ENCODE data around the gene MUSK.

Gene MUSK

DNA sequence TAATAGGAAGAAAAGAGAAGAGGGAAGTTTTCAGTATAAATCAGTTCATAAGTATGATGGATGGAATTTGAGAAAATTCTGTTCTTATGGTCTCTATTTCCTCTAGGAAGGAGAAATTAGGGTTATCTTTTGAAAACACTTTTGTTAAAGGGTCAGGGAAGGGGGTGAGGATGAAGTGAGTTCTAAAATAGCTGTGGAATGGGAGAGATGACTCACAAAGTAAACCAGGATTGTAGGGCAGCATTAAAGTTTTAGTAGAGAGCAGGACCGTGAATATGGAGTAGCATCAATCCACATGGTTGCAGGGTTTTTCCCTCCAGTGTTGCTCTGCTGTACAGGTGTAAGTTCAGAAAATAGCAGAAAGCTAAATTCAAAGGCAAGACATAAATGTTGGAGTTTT, 32.4 kb downstream of the MUSK start:
- DNase-seq = peak; percentile 13

DNA sequence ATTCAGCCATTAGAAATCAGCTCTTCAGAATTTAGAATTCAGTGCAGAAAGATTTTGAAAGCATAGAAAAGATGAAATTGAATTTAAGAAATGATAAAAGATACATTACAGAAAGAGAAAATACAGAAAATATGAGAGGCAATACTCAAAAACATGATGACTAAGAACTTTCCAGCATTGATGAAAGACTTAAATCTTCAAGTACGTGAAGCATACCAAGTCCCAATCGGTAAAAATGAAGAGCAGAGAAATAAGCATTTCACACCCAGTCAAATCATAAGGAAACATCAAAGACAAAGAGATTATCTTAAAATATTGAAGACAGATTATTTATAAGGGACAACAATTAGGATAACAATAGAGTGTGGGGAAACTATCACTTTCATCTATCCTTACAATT, 35.1 kb downstream of the MUSK start:
- no peak for DNase-seq

DNA sequence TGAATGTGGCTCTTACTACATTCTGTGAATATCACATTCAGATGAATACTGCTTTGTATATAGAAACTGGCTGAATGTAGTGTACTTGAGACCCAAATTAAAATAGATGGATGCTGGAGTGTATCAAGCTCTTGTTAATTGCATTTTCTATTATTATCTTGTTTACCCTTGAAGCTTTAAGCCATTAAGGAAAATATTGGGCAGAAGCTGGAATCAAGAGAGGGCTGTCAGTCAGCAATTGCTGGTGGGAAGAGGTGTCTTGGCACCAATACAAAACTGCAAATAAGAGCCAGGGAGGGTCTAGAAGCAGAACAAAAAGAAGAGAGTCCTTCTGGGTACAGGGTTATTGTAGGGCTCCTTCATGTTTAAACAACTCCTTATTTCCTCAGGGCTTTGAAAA, 38.8 kb downstream of the MUSK start:
- no peak for DNase-seq

DNA sequence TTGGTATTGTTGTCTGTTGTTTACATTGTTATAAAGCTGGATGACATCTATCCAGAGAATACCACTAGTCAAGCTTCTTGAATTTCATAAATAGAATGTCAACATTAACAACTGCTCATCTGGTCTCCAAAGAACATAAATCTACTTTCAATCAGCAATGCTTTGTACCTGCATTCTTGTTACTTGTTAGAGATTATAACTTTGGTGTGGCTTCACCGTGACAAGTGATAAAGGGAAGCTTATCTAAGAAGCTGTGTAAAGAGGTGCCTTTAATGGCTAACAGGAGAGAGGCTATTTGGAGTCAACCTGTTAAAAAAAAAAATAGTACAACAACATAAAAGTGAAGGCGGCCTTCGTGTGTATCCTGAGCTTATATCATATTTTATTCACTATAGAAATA, 41.8 kb downstream of the MUSK start:
- DNase-seq = peak; percentile 58

DNA sequence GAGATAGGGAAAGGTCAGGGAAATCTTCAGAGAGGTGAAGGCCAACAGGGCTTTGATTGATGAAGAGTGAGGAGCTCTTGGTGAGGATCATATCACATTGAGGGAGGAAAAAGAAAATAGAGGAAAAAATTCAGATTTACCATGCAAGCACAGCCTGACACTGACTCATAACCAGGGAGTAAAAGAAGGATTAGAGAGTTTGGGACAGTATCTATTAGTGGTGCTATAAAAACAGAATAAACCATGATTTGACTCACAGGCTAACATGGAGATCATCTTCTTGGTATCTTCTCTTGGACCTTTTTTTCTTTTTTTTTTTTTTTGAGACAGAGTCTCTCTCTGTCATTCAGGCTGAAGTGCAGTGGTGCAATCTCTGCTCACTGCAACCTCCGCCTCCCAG, 44.4 kb downstream of the MUSK start:
- DNase-seq = no peak

DNA sequence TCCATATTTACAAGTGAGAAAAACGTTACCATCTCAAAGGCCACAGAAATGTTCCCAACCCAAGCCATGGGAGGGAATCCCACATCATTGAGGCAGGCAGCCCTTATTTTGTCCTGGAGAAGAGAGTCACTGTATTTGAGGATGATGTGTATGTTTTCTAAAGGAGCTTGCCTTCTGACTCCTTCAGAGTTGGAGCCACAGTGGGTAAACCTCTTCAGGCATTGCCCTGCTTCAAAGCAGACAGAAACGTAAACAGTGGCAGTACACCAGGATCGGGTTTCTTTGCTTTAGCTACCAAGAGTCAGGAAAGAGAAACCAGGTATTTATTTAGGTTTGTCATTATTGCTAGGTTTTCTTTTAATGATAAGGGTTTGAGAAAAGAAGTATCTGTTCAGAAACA, 45.7 kb downstream of the MUSK start:
- peak; percentile 92 for DNase-seq

DNA sequence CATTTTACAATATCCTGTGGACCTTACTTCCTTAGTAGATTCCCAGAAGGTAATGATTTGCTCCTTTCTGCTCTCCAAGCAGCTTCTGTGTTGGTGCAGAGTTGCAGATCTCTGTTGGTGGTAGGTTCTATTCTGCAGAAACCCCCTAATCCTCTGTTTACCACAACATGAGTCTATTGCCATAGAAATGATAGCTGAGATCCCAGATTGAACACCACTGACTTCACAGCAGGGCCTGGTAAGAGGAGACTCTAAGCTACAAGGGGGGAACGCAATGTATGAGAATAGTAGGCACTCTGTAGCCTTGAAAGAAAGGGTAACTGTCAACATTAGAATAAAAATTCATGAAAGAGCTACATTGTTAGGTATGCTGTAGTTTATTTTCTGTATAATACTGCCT, 59.5 kb downstream of the MUSK start:
- DNase-seq = no peak

DNA sequence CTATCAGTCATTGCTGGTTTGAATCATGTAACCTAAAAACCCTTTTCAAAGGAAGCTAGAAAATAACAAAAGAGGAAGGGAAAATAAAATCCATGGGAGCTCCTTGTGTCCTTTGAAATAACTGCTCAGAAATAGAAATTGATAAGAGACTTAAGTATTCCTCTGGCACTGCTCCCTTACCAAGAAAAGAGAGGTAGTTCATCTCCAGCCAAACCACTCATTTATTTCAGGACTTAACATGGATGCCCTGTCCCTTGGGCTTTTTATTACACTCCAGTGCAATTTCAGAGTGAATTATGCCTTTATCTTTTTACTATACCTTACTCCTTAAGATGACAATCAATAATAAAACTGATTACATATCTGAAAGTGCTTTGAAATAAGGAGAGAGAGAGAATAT, 61.0 kb downstream of the MUSK start:
- DNase-seq = no peak

DNA sequence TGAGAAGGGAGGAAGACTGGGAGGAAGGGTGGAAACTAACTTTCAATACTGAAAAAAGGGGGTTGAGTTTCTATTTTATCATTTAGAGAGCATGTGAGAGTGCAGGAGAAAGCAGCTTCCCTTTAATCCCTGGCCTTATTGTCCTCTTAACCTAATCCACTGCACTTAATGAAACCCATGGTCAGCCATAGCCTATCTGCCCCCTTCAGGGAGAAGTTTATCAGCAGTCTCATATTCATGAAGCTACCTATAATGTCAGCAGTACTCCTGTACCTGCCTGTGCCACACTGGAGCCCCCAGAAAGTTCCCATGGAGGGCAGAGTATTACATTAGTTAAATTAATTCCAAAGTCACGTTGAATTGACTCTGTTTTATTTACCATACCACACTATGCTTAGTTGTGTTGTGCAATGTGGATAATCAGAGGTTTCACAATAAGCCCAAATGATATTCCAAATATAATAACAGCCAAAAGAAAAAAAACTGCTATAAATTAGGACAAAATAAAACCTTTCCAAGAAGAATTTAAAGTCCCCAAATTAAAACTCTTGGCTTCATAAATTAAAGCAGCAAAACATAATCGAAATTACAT, 62.9 kb downstream of the MUSK start:
- DNase-seq = peak; percentile 3

DNA sequence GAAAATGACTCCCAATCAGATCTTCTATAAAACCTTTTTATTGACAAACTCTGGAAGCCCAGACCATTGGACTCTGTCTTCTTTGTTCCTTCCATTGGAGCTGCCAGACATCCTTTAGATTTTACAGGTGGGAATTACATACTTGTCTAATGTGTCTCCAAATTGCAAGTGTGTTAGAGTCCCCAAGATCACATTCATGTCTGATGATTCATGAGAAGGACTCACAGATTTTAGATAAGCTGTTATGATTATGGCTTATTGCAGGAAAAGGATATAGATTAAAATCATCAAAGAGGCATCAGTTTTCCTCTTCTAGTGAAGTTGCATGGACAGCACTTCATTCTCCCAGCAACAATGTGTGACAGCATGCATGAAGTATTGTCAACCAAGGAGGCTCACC, 70.4 kb downstream of the MUSK start:
- no peak for DNase-seq

DNA sequence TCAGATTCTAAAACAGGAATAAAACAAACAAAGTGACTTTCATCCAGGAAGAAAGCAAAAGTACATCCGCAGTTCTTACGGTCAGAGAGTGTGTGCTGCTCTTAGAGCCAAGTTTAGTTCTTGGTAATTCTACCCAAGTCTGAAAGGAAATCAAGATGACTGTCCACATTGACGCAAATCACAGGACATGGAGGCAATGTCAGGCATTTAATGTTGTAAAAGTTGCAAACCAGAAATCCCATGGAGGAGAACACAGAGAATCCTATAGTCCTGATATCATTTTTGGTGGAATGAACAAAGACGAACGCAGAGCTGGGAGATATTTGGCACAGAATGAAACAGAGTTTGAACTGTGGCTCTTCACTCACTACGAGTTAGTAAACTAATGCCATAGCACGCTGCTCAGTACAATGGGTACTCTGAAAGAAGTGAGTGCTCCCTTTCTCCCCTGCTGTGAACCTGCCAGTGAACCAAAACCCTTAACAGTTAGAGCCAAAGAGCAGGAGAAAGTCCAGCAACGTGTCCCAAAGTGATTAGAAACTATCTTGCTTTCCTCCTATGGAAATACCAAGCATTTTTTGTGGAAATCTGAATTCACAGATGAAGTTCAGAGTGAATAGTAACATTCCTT, 74.3 kb downstream of the MUSK start:
- DNase-seq = peak; percentile 3

DNA sequence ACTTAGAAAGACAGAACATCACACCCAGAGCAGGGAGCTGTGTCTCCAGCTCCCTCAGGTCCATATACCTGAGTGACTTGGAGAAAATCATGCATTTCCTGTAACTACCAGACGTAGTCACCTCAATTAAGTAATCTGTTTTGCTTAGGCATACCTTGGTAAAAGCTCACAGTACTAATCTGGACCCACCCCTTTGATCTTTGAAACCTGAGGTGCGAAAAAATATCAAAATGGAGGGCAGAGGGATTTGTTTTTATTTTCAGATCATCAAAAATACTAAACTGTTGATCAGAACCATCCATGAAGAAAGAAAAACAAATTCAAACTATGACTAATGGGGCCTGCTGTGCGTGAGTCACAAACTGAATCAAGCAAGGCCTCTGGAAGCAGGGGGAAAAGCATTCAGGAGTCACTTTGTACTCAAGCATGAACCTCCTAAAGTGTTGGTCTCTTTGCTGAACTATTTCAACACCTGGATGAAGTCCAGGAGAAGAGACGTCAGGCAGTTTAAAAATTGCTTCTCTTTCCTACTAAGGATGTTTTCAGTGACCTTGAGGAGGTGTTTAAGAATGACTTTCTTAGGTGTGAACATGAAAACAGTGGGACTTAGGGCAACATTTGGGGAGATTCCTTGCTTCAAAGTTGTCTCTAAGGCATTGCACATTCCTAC, 76.3 kb downstream of the MUSK start:
- peak; percentile 80 for DNase-seq

DNA sequence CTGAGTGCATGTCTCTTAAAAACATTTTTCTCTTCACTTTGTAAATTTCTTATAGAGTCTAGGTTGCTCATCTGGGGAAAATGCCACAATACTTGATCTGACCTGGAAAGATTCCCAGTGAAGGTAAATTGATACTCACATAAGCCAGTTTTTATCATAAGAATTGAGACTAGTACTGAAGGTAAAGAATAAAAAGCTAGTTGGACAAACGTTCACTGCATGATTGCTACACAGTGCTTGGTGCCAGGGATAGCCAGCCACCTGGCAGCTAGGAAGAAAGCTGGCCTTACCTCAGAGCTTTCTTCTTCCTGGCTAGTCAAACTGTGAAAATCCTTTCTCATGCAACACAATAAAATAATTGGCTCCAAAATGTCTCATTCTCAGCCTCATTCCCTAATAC, 77.1 kb downstream of the MUSK start:
- DNase-seq = peak; percentile 7

DNA sequence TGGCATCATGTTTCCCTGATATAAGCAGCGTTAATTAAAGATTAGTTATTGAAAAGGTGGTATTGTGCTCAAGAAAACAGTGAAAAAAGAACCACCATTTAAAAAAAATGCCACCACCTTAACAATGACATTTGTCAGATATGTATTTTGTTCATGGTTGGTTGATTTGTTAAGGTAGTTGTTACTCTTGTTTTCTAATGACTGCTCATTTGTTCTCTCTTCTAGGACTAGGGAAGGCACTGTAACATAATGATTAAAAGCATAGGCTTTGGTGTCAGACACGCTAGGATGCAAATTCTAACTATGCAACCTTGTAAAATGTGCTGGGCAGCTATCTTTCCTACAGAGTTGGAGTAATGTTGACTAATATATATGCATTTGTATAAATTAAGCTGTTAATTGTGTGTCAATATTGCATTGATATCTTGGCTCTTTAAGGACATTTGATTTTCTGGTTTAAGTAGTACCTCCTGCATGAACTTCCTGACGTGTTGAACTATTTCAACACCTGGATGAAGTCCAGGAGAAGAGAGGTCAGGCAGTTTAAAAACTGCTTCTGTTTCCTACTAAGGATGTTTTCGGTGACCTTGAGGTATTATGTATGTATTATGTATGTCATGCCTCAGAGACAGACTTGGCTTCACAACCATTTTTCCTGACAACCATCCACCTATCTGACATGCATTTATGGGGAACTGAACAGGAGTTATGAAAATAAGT, 77.8 kb downstream of the MUSK start:
- no peak for DNase-seq

DNA sequence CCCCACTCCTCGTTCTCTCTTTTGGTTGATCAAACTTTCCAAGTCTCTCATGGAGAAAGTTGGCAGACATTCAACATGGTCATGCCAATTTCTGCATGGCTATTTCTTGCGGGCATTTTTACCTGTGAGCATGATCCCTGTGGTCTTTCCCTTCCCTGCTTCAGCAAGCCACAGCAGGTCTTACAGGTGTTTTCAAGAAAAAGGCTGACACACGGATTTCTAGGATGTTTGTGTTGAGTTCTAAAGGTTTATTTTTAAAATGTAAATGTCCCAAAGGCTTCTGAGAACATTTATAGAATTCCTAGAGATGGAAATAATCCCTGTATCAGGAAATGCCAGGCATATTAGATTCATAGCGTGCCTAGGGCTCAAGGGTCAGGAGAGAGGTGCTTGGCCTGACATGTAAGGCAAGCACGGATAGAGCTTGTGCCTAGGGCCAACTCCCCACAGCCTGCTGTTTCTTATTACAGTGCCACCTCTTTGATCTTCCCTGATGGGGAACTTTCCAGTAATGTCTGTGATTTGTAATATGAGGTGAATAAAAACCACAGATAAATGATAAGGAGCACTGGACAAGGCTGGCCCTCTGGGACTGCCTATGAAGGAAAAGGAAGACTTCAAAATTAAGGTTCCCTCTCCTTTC, 79.8 kb downstream of the MUSK start:
- DNase-seq = no peak

DNA sequence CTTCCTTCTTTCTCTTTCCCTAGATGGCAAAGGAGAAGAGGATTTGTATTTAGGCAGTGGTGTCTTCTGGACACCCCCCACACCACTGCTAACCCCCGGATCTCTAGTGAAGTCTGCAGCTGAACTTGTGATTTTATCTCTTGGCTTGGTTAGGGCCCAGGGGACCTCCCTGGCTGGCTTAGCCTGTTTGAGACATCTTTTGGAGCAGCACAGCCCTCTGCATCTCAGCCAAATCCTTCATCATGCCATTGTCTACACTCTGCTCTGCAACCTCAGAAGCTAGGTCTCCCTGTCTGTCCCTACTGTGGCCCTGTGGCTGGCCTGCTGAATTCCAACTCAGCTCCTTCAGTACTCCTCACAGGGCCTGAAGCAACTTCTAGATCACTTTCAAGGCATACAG, 81.7 kb downstream of the MUSK start:
- no peak for DNase-seq

DNA sequence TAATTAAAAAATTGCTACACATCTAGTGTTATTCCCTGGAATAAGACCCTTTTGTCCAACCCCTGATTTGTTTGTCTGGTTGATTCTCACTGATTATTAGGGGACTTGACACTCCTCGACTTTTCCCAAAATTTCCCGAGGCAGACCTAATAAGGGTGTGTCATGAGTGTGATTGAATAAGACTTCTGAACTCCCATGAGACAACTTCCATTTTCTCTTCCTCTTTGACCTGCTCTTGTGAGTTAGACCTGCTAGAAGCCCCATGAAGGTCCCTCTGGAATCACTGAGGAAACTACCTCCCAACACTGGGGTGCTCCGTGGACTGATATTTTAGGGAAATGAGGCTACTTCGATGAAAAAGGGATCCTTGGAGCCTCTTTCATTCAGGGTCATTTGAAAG, 83.4 kb downstream of the MUSK start:
- no peak for DNase-seq

DNA sequence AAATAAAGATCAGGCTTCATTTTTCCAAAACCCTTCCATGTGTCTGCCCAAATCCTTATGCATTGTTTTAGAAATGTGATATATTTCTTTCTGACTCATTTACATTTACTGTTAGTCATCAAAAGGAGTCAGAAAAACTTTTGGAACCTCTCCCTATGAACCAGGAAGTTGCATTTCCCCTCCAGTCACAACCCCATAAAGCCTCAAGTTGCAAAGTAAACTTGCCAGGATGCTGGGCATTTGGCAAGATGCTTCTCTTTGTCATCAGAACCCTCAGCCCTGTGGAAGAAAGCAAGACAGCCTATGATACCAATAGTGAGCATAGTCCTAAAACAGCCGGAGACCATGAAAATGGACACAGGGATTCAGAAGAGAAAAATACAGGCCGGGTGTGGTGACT, 84.2 kb downstream of the MUSK start:
- DNase-seq = peak; percentile 1

DNA sequence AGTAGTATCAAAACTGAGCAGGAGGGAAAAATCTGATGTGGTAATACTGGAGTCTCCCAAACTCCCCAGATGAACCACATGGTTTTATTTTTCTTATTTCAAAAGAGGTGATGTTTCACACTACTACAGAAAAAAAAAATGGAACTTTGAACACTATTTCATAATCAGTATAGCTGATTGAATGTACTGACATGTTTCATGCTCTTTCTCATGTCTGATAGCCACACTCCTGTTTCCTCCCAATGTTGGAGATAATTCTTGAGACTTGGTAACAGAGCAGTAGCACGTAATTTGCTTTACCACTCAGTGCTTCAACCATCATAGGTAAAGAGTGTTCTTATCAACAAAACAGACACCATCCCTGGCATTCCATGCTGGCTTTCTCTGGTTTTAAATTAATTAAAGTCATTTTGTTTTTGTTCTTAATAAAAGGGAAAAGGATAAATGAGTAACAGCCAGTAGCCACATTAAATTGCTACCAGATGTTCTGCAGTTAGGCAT, 85.2 kb downstream of the MUSK start:
- DNase-seq = no peak

DNA sequence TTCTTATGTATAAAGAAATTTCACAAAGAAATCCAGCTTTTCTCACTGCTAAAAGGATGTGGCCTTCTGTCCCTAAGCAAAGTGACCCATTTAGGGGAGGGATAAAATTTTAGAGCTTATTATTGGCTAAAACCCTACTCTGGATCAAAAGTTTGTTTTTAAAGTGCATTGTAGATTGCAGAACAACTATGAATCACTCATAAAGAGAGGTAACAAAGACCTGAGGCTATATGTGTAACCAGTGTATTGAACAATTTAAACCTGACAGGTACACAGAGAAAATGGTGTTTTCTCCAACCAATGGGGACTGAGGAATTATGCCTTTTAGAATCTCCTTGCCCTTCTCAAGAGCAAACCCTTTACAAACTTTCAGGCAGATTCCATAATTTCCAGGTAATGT, 86.6 kb downstream of the MUSK start:
- DNase-seq = no peak

DNA sequence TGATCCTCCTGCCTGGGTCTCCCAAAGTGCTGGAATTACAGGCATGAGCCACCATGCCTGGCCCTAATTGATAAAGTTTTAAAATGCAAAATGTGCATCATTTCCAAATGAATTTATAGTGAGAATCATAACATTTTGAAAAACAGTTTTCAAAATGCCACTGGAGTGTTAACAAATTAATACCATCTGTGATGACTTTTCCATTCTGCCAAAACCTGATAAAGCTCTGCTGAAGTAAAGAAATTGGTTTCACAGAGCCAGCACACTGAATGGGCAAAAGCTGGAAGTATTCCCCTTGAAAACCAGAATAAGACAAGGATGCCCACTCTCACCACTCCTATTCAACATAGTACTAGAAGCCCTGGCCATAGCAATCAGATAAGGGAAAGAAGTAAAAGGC, 89.6 kb downstream of the MUSK start:
- DNase-seq = no peak

DNA sequence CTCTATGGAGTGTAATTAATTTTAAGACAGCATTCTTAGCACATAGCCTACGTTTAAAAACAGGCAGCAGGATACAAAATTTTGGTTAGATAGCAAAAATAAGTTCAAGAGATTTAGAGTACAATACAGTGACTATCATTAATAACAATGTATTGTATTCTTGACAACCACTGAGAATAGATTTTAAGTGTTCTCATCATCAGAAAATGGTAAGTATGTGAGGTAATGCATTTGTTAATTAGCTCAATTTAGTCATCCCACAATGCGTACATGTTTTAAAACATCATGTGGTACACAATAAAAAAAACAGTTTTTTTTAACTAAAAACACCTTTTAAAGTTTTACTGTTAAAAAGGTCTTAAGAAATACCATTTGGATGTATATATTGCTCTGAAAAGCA, 94.2 kb downstream of the MUSK start:
- no peak for DNase-seq

DNA sequence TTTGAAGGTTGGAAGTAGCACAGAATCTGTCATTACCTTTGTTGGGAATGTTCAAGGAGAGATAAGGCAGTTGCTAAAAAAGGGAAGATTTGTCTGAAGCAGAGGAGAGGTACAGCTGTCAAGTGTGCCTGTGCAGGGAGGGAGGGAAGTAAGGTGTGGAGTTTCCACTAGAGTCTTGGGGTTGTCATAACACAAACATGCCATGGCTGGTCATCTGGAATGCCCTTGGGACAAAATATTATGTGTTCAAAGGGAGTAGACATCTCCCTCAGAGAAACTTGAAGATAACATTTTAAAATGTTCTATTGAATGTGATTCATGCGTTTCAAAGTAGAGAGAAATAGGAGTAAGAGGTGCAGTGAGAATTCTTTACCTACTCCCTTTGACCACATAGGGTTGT, 95.0 kb downstream of the MUSK start:
- no peak for DNase-seq

Measured in DMS53 (cell line).